HUES48 (cell line): ENCODE data around the gene ERGIC3.
"Not testable (repeated sequence)": the region's sequence is repeated elsewhere in the genome, so short reads cannot be mapped to it uniquely, and the experiment has no call there.

ENCODE experiments used
- H3K27ac ChIP-seq: one replicate; pipeline ENCODE4 v1.7.0; 2013; ENCODE audit warnings: low read depth, low read length, inconsistent platforms
- H3K27me3 ChIP-seq: 2 replicates; pipeline ENCODE4 v1.6.1; 2013; ENCODE audit warnings: mild to moderate bottlenecking, low read length; ENCODE audit not compliant: control insufficient read depth, insufficient read depth
- H3K36me3 ChIP-seq: 2 replicates; pipeline ENCODE4 v1.6.1; 2013; ENCODE audit warnings: low read length; ENCODE audit not compliant: control insufficient read depth, insufficient read depth
- H3K4me1 ChIP-seq: 2 replicates; pipeline ENCODE4 v1.6.1; 2013; ENCODE audit warnings: mild to moderate bottlenecking, low read length; ENCODE audit not compliant: control insufficient read depth, insufficient read depth
- H3K4me3 ChIP-seq: 2 replicates; pipeline ENCODE4 v1.5.1; 2013; ENCODE audit warnings: mild to moderate bottlenecking, low read depth, low read length
- H3K9ac ChIP-seq: 2 replicates; pipeline ENCODE4 v1.6.1; 2013; ENCODE audit warnings: mild to moderate bottlenecking, low read depth, low read length, moderate library complexity
- H3K9me3 ChIP-seq: 2 replicates; pipeline ENCODE4 v1.6.1; 2013; ENCODE audit warnings: low read length; ENCODE audit not compliant: control insufficient read depth, insufficient read depth

ERGIC3 gene

DNA sequence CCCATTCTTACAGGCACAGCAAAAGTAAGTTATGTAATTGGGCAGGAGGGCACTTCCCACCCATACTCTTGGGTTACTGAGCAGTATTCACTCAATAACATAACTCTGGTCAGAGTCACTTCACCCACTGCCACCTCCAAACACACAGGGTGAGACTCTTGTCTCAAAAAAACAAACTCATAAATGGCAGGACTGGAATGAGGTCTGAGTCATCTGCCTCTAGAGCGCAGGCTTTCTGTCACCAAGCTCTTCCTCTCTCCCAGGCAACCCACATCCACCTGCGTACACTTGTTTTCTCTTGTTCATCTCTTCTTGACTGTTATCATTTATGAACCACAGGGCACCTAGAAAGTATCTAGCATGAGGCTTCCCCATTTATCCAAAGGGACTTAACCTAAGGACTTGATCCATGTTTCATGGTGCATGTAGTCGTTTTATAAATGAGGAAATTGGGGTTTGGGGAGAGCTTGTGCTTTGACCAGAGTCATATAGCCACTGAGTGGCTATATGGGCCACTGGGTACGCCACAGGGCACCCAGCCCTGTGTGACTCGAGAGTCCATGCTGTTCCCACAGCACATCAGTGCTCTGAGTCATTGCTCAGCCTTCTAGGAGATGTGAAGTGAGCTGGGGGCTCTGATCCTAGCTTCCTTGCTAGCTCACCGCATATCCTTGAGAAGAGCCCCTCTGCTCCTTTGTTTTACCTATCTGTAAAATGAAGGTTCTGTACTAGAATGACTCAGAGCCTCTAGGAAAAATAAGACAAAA is 34.8 kb upstream of the ERGIC3 start:
- Histone ChIP-seq H3K4me3 (no peak overlapping the region), H3K9ac (no peak overlapping the region; the same call in 1 of the 2 replicates), H3K9me3 (no peaks in the 10 kb centered on the region), H3K27ac (no peak overlapping the region), H3K27me3 (no peaks in the 10 kb centered on the region), H3K4me1 (no peaks in the 10 kb centered on the region), H3K36me3 (peaks cover 94% of the 10 kb centered on the region)

DNA sequence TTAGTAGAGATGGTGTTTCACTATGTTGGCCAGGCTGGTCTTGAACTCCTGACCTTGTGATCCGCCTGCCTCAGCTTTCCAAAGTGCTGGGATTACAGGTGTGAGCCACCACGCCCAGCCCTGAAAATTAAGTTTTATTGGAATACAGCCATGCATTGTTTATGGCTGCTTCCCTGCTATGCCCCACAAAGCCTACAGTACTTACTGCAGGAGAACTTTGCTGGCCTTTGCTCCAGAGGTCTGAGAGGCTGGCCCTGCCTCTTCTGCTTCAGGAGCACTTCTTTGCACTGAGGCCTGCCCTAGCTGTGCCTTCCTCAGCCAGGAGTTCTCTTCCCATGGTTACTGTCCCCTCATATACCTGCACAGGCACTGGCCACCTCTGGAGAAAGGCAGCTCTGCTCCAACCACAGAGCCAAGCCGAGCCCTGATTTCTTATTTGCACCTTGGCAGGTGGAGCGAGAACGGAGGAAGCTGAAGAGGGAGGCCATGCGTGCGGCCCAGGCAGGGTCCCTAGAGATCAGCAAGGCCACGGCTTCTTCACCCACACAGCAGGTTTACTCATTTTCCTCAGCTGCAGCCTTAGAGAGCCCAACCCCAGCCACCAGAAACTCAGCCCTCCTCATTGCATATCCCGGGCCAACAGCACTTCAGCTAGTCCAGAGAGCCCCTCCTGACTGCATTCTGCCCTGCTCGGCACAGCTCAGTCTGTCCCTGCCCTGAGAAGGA is 33.2 kb upstream of the ERGIC3 start:
- H3K4me1 ChIP-seq, result no peaks in the 10 kb centered on the region
- H3K27me3 ChIP-seq, result no peaks in the 10 kb centered on the region
- H3K27ac ChIP-seq, result no peak overlapping the region
- peaks cover 90% of the 10 kb centered on the region for H3K36me3 ChIP-seq
- no peaks in the 10 kb centered on the region for H3K9me3 ChIP-seq
- H3K4me3 ChIP-seq, result no peak overlapping the region
- H3K9ac ChIP-seq, result no peak overlapping the region

DNA sequence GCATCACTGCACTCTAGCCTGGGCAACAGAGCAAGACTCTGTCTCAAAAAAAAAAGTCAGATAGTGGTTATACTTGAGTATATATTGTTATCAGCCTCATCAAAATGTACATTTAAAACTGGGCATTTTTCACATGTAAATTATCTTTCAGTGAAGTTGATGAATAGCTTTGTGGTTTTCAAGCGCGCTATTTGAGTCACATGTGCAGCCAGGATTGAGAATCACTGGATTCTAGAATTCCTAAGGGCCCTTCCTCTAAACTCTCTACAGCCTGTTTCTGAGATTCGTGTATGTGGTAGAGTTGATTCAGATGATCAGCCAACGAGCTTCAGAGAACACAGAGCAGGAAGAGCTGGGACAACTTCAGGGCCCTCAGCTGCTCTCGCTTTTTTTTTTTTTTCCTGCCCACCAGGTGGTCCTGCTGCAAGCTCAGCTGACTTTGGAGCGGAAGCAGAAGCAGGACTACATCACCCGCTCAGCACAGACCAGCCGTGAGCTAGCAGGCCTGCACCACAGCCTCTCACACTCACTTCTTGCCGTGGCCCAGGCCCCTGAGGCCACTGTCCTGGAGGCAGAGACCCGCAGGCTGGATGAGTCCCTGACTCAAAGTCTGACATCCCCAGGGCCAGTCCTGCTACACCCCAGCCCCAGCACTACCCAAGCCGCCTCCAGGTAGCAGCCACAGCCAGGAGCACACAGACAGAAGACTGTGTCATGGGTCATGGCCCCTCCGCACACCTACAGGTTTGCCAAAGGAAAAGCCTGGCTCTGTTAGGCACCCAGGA is 30.7 kb upstream of the ERGIC3 start:
- no peak overlapping the region for H3K27ac ChIP-seq
- no peaks in the 10 kb centered on the region for H3K4me1 ChIP-seq
- H3K9ac ChIP-seq, result no peak overlapping the region

DNA sequence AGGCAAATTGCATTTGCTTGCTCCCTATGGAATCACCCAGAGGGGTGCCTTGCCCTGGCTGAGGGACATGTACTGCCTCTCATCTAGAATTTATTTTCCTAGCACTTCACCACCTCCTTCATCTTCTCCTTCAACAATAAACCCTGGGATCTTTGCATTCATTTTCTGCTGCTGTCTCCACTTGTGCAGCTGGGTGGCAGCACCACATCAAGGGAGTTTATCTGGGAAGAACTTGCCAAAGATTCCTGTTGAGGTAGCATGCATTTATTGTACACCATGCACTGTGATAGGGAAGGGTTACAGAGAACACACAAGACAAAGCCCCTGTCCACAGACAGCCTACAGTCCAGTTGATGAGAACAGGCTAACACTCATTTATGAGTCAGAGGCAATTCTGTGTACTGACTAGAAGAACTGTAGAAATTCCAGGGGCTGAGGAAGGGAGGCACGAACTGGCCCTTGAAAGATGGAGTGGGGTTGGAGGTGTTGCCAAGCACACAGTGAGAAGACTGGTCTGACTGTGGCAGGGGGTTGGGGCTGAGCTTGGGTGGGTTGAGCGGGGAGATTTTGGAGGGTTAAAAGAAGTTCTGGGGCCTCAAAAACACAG is 30.0 kb upstream of the ERGIC3 start:
- Histone ChIP-seq H3K9me3 (no peaks in the 10 kb centered on the region), H3K4me3 (no peak overlapping the region), H3K27ac (no peak overlapping the region), H3K36me3 (peaks cover 68% of the 10 kb centered on the region), H3K4me1 (no peaks in the 10 kb centered on the region), H3K9ac (no peak overlapping the region), H3K27me3 (no peaks in the 10 kb centered on the region)

More for the DNA sequence above, 30.7 kb upstream of the ERGIC3 start:
- H3K9me3 ChIP-seq, result no peaks in the 10 kb centered on the region
- H3K36me3 ChIP-seq, result peaks cover 76% of the 10 kb centered on the region
- H3K27me3 ChIP-seq, result no peaks in the 10 kb centered on the region
- no peak overlapping the region for H3K4me3 ChIP-seq

DNA sequence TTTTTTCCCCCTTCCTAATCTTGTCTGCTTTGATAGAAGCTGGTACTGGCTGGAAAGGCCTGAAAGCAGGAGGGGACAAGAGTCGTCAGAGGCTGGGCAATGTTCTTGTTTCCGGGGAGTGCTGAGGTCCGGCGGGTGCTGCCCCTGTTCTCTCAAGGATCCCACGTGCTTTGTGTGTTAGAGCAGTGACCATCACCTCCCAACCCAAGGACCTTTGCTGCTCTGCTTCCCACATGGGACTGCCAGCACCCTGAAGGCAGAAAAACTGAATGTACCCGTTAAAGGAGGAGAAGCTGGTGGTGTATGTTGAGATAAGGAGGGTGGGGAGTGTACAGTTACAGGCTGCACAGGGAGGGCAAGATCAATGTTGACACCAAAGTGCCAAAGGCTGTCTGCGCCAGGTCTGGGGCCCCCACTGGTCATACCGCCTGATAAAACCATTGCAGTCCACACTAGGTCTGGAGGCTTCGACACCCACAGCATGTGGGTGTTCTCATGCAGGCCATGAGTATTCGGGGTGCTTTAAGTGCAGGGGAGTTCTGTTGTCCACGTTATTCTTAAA is 27.4 kb upstream of the ERGIC3 start:
- H3K4me3 ChIP-seq, result no peak overlapping the region
- H3K4me1 ChIP-seq, result no peaks in the 10 kb centered on the region
- H3K9me3 ChIP-seq, result no peaks in the 10 kb centered on the region
- peaks cover 44% of the 10 kb centered on the region for H3K36me3 ChIP-seq
- no peak overlapping the region for H3K27ac ChIP-seq
- H3K27me3 ChIP-seq, result no peaks in the 10 kb centered on the region
- H3K9ac ChIP-seq, result no peak overlapping the region

DNA sequence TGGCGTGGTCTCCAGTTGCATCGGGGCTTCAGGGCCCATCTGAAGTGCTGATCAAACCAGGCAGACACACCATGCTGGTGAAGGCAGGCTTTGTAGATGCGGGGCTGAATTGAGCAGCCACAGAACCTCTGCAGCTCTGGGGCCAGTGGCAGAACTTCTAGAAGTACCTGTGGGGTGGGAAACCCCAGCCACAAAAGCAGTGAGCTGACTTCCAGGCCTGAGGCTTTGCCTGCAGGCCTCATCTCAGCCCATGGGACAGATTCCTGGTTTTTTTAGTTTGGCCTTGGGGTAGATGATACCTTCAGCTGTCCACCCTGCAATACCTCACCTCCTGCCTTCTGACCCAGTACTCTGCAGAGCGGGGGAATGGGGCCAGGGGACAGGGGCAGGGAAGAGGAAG is 26.5 kb upstream of the ERGIC3 start:
- H3K27me3 ChIP-seq, result no peaks in the 10 kb centered on the region
- peaks cover 35% of the 10 kb centered on the region for H3K36me3 ChIP-seq
- no peaks in the 10 kb centered on the region for H3K4me1 ChIP-seq
- no peak overlapping the region for H3K4me3 ChIP-seq
- H3K27ac ChIP-seq, result no peak overlapping the region
- no peak overlapping the region for H3K9ac ChIP-seq
- H3K9me3 ChIP-seq, result no peaks in the 10 kb centered on the region

DNA sequence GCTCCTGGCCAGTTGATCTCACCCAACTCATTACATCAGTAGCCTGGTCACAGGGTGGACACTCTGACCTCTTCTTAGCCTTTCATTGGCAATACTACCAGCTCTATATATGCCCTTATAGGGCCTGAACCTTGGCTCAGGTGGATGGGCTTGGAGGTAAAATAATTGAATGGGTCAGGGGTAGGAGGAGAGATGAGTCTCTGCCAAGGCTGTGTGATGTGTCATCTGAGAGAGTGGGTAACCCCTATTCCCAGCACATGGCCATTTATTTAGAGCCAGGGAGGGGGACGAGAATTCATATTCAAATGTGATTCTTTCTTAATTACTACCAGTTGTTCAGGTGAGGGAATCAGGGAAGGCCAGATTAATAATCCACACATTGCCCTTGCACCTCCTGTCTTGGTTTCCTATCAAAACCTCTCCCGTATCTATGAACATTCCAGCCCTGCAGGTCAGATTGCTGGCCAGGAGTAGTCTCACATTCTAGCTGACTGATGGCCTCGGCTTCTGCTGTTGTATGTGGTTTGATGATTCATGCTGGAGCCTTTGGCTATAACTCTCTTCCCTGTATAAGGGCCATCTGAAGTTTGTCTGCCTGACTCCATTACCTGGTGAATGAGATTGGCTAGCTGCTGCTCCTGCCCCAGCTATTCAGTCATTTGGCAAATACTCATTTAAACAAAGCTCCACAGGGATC is 25.8 kb upstream of the ERGIC3 start:
- H3K27ac ChIP-seq, result no peak overlapping the region
- H3K9ac ChIP-seq, result no peak overlapping the region
- H3K4me3 ChIP-seq, result no peak overlapping the region
- no peaks in the 10 kb centered on the region for H3K9me3 ChIP-seq
- no peaks in the 10 kb centered on the region for H3K27me3 ChIP-seq
- H3K36me3 ChIP-seq, result peaks cover 27% of the 10 kb centered on the region
- no peaks in the 10 kb centered on the region for H3K4me1 ChIP-seq

DNA sequence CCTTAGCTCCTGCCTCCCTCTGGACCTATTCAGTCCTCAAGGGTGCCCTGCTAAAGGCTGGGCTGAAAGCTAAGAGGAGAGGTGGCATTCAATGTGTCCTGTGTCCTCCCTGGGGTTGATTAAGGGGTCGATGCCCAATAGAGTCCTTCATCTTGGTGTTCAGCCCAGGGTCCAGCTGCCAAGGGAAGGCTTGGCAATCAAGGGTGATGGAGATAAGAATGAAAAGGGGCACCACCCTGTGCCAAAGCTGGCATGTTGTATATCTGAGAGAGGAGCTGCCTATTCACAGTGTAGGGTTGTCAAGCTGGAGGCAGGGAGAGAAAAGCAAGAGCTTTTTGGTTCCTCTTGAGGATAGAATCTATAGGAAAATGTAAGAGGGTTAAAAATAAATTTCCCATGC is 24.8 kb upstream of the ERGIC3 start:
- Histone ChIP-seq H3K4me3 (no peak overlapping the region), H3K9ac (no peak overlapping the region), H3K36me3 (peaks cover 17% of the 10 kb centered on the region), H3K27me3 (no peaks in the 10 kb centered on the region), H3K9me3 (no peaks in the 10 kb centered on the region), H3K27ac (no peak overlapping the region), H3K4me1 (no peaks in the 10 kb centered on the region)

DNA sequence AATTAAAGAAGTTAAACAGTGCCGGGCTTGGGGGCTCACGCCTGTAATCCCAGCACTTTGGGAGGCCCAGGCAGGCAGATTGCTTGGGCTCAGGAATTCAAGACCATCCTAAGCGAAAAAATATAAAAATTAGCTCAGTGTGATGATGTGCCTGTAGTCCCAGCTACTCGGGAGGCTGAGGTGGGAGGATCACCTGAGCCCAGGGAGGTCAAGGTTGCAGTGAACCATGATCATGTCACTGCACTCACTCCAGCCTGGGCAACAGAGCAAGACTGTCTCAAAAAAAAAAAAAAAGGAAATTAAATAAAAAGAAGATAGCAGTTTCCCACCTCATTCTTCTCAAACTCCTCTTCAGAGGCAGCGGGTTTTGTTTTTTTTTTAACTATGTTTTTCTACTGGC is 24.1 kb upstream of the ERGIC3 start:
- H3K4me1 ChIP-seq, H3K27ac ChIP-seq, H3K9me3 ChIP-seq, H3K27me3 ChIP-seq, H3K4me3 ChIP-seq, H3K9ac ChIP-seq: not testable (repeated sequence)
- H3K36me3 ChIP-seq, result peaks cover 11% of the 10 kb centered on the region

DNA sequence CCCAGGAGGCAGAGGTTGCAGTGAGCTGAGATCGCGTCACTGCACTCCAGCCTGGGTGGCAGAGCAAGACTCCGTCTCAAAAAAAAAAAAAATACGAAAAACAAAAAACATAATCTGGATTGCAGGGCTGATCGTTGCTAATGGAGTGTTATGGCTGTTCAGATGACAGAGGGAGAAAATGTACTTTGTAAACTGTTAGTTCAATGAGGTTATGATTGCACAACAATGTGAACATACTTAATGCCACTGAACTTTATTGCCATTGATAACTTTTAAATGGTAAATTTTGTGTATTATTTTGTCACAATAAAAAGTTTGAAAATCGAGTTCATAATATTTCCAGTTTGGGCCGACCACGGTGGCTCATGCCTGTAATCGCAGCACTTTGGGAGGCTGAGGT is 22.9 kb upstream of the ERGIC3 start:
- no peaks in the 10 kb centered on the region for H3K9me3 ChIP-seq
- H3K4me1 ChIP-seq, result no peaks in the 10 kb centered on the region
- H3K36me3 ChIP-seq, result 0 out of 2 replicates have a peak, but pooled peaks cover 3% of the 10 kb centered on the region
- H3K27ac ChIP-seq, result no peak overlapping the region
- H3K9ac ChIP-seq, result no peak overlapping the region
- H3K27me3 ChIP-seq, result no peaks in the 10 kb centered on the region
- H3K4me3 ChIP-seq, result no peak overlapping the region
